OCI-LY1 (cell line): ENCODE data around the gene CEP290.
A peak's percentile ranks its signal among the peaks of the same experiment; 100 is the strongest.

Source experiments
- H2AFZ ChIP-seq: fragments of 200-600 bp; sonication (generic), shearing (Covaris generic); 2 replicates; pipeline ENCODE4 v1.6.0; 2014; ENCODE audit warnings: antibody characterized with exemption, mild to moderate bottlenecking, low read length
- H3F3A ChIP-seq: fragments of 200-600 bp; sonication (generic), shearing (Covaris generic); 2 replicates; pipeline ENCODE4 v1.6.0; 2014; ENCODE audit warnings: mild to moderate bottlenecking, antibody characterized with exemption, low read length, moderate library complexity; ENCODE audit not compliant: insufficient read depth
- H3K27ac ChIP-seq: fragments of 200-600 bp; sonication (generic); 2 replicates; pipeline ENCODE4 v1.5.1; 2014; ENCODE audit warnings: low read length, mixed run types, mild to moderate bottlenecking, low read depth; ENCODE audit not compliant: poor library complexity, severe bottlenecking
- H3K27me3 ChIP-seq: fragments of 200-600 bp; sonication (generic); 2 replicates; pipeline ENCODE4 v1.6.0; 2014; ENCODE audit warnings: antibody characterized with exemption, mild to moderate bottlenecking, low read length, moderate library complexity; ENCODE audit not compliant: insufficient read depth
- H3K36me3 ChIP-seq: fragments of 200-600 bp; sonication (generic); 2 replicates; pipeline ENCODE4 v1.6.1; 2014; ENCODE audit warnings: mild to moderate bottlenecking, antibody characterized with exemption, low read length, moderate library complexity, mixed read lengths; ENCODE audit not compliant: insufficient read depth
- H3K4me1 ChIP-seq: fragments of 200-600 bp; sonication (generic); 2 replicates; pipeline ENCODE4 v1.5.1; 2014; ENCODE audit warnings: mild to moderate bottlenecking, low read length, moderate library complexity; ENCODE audit not compliant: insufficient read depth, severe bottlenecking
- H3K4me2 ChIP-seq: fragments of 200-600 bp; sonication (generic), shearing (Covaris generic); 2 replicates; pipeline ENCODE4 v1.6.1; 2014; ENCODE audit warnings: low read length
- H3K4me3 ChIP-seq: fragments of 200-600 bp; sonication (generic); 2 replicates; pipeline ENCODE4 v1.5.1; 2014; ENCODE audit warnings: low read length, low read depth, mild to moderate bottlenecking, mixed read lengths; ENCODE audit not compliant: poor library complexity, severe bottlenecking
- H3K79me2 ChIP-seq: fragments of 200-600 bp; shearing (Covaris generic); 2 replicates; pipeline ENCODE4 v1.6.1; 2016; ENCODE audit warnings: mixed run types, low read length, mixed read lengths; ENCODE audit not compliant: insufficient read depth
- H3K9ac ChIP-seq: fragments of 200-600 bp; sonication (generic), shearing (Covaris generic); 2 replicates; pipeline ENCODE4 v1.6.1; 2014; ENCODE audit warnings: mild to moderate bottlenecking, low read length, mixed read lengths
- H3K9me2 ChIP-seq: fragments of 200-600 bp; sonication (generic), shearing (Covaris generic); 2 replicates; pipeline ENCODE4 v1.6.1; 2014; ENCODE audit warnings: low read depth, mild to moderate bottlenecking, low read length, mixed read lengths
- H3K9me3 ChIP-seq: fragments of 200-600 bp; shearing (Covaris generic); 2 replicates; pipeline ENCODE4 v1.6.1; 2014; ENCODE audit warnings: low read length, mixed read lengths
- H4K20me1 ChIP-seq: fragments of 200-600 bp; sonication (generic), shearing (Covaris generic); 2 replicates; pipeline ENCODE4 v1.6.0; 2016; ENCODE audit warnings: mild to moderate bottlenecking, low read length; ENCODE audit not compliant: insufficient read depth
- CTCF ChIP-seq: fragments of 200-600 bp; sonication (generic), shearing (Covaris generic); IDR thresholded peaks from 2 replicates; pipeline ENCODE4 v1.5.1; 2017; ENCODE audit warnings: mild to moderate bottlenecking, antibody characterized with exemption, low read length, moderate library complexity, mixed read lengths
- EZH2 ChIP-seq: fragments of 200-600 bp; sonication (generic), shearing (Covaris generic); IDR thresholded peaks from 2 replicates; pipeline ENCODE4 v1.8.0; 2017; ENCODE audit warnings: borderline replicate concordance, mixed run types, mild to moderate bottlenecking, antibody characterized with exemption, low read length, moderate library complexity, mixed read lengths

Gene CEP290

GRCh38 chr12:88141774-88142609 is at the start of gene CEP290, which contains the start of gene TMTC3:
Gene CEP290, minus strand, starts transcription at chr12:88142088. Its CDS starts 781 bp downstream, at chr12:88141307.
Gene TMTC3, plus strand, starts transcription at chr12:88142307. Its CDS starts 6,009 bp downstream, at chr12:88148316.
- TF ChIP-seq EZH2 (no peak), CTCF (no peak)
- Histone ChIP-seq H3K9me3 (no peaks in the 10 kb centered on the region), H3K9me2 (no peaks in the 10 kb centered on the region), H3K36me3 (0 out of 2 replicates have a peak, but pooled peaks cover 16% of the 10 kb centered on the region), H3K27me3 (no peaks in the 10 kb centered on the region), H3K4me1 (peaks cover 44% of the 10 kb centered on the region), H3K4me3 (peak within 1 kb of the TSS; percentile 73), H3K9ac (peak within 1 kb of the TSS; percentile 73), H3K79me2 (peaks cover 11% of the 10 kb centered on the region), H3K27ac (peak within 1 kb of the TSS; percentile 21), H4K20me1 (no peaks in the 10 kb centered on the region), H3K4me2 (peak within 1 kb of the TSS; percentile 92), H2AFZ (peak within 1 kb of the TSS; percentile 68), H3F3A (no peaks in the 10 kb centered on the region)

- Histone ChIP-seq H3F3A (no peaks in the 10 kb centered on the region), H3K9me2 (no peaks in the 10 kb centered on the region), H4K20me1 (no peaks in the 10 kb centered on the region), H3K27ac (no peak overlapping the region), H3K36me3 (peaks cover 15% of the 10 kb centered on the region; the same call in 1 of the 2 replicates), H3K4me1 (no peaks in the 10 kb centered on the region), H3K79me2 (no peaks in the 10 kb centered on the region), H2AFZ (no peak overlapping the region), H3K9me3 (0 out of 2 replicates have a peak, but pooled peaks cover 3% of the 10 kb centered on the region), H3K27me3 (no peaks in the 10 kb centered on the region), H3K9ac (no peak overlapping the region), H3K4me2 (no peak overlapping the region), H3K4me3 (no peak overlapping the region)
- no peak for TF ChIP-seq CTCF
- TF ChIP-seq EZH2 = no peak
Observed at GRCh38 chr12:88188180-88188579, 46.3 kb upstream of the CEP290 start.

GRCh38 chr12:88187571-88187970 is 45.7 kb upstream of the CEP290 start:
- Histone ChIP-seq H3K27me3 (no peaks in the 10 kb centered on the region), H3F3A (no peaks in the 10 kb centered on the region), H3K9me3 (0 out of 2 replicates have a peak, but pooled peaks cover 3% of the 10 kb centered on the region), H3K27ac (no peak overlapping the region), H2AFZ (no peak overlapping the region), H3K79me2 (no peaks in the 10 kb centered on the region), H3K9me2 (no peaks in the 10 kb centered on the region), H3K9ac (no peak overlapping the region), H3K36me3 (peaks cover 15% of the 10 kb centered on the region; the same call in 1 of the 2 replicates), H3K4me2 (no peak overlapping the region), H4K20me1 (no peaks in the 10 kb centered on the region), H3K4me3 (no peak overlapping the region), H3K4me1 (no peaks in the 10 kb centered on the region)
- TF ChIP-seq CTCF (no peak), EZH2 (no peak)
